Left lung (tissue), 10 donors: ENCODE measurements around the gene SFSWAP. TPM values are rescaled to one million over a fixed set of nuclear protein-coding genes. Genes with fewer than 3 reads are reported as not detected.

Source experiments
- ATAC-seq: fragments of 200-7000 bp; cut with Tn5 transposase; one replicate; pipeline ENCODE4 v1.9.1; 2020; ENCODE audit warnings: moderate library complexity
- DNase-seq, 4 donors: peaks; one replicate each; pipeline ENCODE4 v3.0.0-alpha.2; 2013 to 2020
- H3K27ac ChIP-seq, 2 donors: fragments of 200-600 bp; sonication (generic) in 1 of 2; one replicate each; pipeline versions ENCODE4 v1.5.0 to v1.8.0; 2020 to 2021
- H3K27me3 ChIP-seq, 2 donors: fragments of 200-600 bp; sonication (generic) in 1 of 2; one replicate each; pipeline versions ENCODE4 v1.5.0 to v1.8.0; 2020 to 2021
- H3K36me3 ChIP-seq, 2 donors: fragments of 200-600 bp; sonication (generic) in 1 of 2; one replicate each; pipeline versions ENCODE4 v1.5.0 to v1.8.0; 2020 to 2021
- H3K4me1 ChIP-seq, 2 donors: fragments of 200-600 bp; one replicate each; pipeline ENCODE4 v1.8.0; 2021
- H3K4me3 ChIP-seq, 2 donors: fragments of 200-600 bp; sonication (generic) in 1 of 2; one replicate each; pipeline versions ENCODE4 v1.5.0 to v1.8.0; 2020 to 2021; ENCODE audit warnings: mild to moderate bottlenecking in 1 of 2
- H3K9me3 ChIP-seq, 2 donors: fragments of 200-600 bp; sonication (generic) in 1 of 2; one replicate each; pipeline versions ENCODE4 v1.5.0 to v1.8.0; 2020 to 2021
- intact Hi-C, 2 donors: fragments of 100-400 bp; cut with DNase I; formaldehyde crosslinking; loops; one replicate each; pipeline versions ENCODE4 v1.11.2 to v1.14.2; 2022
- polyA plus RNA-seq, 6 donors: library from polyadenylated mRNA; unstranded; fragments of 120-200 nt; gene quantifications; one replicate each; pipeline ENCODE4 v1.2.1, GENCODE V29; 2013; ENCODE audit not compliant: insufficient read length in 6 of 6
- total RNA-seq, 2 donors: library from RNA; stranded (reverse); fragmentation: NEBNext Ultra II Directional; extraction: Animal tissue kit (Norgen Biotek cat#: 25700); gene quantifications; one replicate each; pipeline ENCODE4 v1.2.1, GENCODE V29; 2021
- TF ChIP-seq, protein P1 (sequence below), 2 donors: fragments of 200-600 bp; sonication (generic) in 1 of 2; IDR thresholded peaks; one replicate each; pipeline versions ENCODE4 v1.5.0 to v1.8.0; 2021; ENCODE audit warnings: antibody characterized with exemption in 2 of 2
- donor health status: DM: no; HTN: yes; CAD: no.
- donor health status: DM: no; HTN: no; CAD: no.

Gene SFSWAP
- total and polyA plus RNA-seq, 8 donors = 26.0 to 68.8 (median 50.8) TPM

DNA sequence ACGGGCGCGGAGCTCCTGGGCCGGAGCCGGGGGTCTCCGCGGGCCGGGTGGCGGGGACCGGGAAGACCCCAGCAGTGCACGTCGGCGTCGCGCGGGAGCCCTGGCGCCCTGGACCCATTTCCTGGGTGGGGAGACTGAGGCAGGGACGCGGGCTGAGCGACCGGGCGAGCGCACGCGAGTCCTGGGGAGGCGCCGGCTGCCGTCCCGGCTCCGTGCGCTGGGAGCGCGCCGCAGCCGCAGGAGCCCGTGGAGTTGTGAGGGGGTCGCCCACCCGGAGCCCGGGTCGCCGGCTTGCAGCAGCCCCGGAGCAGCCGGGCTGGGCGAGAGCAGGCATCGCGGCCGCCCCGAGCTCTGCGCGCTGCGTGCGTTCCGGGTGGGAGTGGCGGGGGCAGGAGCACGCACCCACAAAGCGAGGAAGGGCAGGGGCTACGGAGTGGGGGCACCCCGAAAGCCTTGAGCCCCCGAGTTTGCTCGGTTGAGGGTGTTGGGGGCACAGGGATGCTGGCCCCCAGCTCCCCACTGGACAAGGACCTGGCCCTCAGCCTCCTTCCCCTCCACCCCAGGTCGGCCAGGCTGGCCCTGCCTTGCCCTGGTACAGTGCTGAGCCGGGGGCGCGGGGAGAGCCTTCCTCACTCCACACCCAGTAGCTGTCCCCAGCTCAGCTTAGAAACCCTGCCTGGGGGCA is 117.9 kb downstream of the SFSWAP start:
- peak; percentile 10 for ATAC-seq
- peak in 1 of 4 donors; percentile 81 for DNase-seq
- TF ChIP-seq, protein P1, sequence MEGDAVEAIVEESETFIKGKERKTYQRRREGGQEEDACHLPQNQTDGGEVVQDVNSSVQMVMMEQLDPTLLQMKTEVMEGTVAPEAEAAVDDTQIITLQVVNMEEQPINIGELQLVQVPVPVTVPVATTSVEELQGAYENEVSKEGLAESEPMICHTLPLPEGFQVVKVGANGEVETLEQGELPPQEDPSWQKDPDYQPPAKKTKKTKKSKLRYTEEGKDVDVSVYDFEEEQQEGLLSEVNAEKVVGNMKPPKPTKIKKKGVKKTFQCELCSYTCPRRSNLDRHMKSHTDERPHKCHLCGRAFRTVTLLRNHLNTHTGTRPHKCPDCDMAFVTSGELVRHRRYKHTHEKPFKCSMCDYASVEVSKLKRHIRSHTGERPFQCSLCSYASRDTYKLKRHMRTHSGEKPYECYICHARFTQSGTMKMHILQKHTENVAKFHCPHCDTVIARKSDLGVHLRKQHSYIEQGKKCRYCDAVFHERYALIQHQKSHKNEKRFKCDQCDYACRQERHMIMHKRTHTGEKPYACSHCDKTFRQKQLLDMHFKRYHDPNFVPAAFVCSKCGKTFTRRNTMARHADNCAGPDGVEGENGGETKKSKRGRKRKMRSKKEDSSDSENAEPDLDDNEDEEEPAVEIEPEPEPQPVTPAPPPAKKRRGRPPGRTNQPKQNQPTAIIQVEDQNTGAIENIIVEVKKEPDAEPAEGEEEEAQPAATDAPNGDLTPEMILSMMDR (IDR thresholded peaks at IDR 0.05) = no peak
- intact Hi-C loops = no loop called here
- no peaks in the 10 kb centered on the region for H3K36me3 ChIP-seq
- H3K4me3 ChIP-seq = peak overlapping the region; percentile 25 to 57
- no peak overlapping the region for H3K27ac ChIP-seq
- H3K4me1 ChIP-seq = peaks cover 23 to 48% of the 10 kb centered on the region in 2 donors
- H3K27me3 ChIP-seq = peaks cover 41 to 83% of the 10 kb centered on the region in 2 donors
- no peaks in the 10 kb centered on the region for H3K9me3 ChIP-seq

DNA sequence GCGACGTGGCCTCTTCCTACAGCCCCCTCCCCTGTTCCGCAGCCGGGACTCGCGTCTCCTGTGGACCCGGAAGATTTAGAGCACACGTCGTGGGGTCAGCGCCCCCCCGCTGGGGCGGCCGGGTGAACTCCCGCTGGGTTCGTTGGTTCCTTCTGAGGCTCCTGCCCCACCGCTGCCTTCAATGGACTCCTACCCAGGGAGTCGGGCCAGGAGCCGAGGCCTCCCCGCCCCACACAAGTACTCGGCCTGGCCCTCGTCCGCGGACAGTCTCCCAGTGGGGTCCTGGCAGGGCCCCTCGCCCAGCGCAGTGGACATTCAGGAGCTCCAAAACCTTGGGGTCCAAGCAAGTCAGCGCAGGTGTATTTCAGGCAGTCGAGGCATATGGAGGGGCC is 118.5 kb downstream of the SFSWAP start:
- Histone ChIP-seq H3K36me3 (no peaks in the 10 kb centered on the region), H3K27me3 (peaks cover 41 to 89% of the 10 kb centered on the region in 2 donors), H3K4me3 (peak overlapping the region; percentile 25 to 57), H3K4me1 (peaks cover 23 to 48% of the 10 kb centered on the region in 2 donors), H3K9me3 (no peaks in the 10 kb centered on the region), H3K27ac (no peak overlapping the region)
- ATAC-seq (peak; percentile 6), DNase-seq (peak in 1 of 4 donors; percentile 87)
- intact Hi-C loops = no loop called here
- TF ChIP-seq, protein P1 (IDR thresholded peaks at IDR 0.05) = no peak

DNA sequence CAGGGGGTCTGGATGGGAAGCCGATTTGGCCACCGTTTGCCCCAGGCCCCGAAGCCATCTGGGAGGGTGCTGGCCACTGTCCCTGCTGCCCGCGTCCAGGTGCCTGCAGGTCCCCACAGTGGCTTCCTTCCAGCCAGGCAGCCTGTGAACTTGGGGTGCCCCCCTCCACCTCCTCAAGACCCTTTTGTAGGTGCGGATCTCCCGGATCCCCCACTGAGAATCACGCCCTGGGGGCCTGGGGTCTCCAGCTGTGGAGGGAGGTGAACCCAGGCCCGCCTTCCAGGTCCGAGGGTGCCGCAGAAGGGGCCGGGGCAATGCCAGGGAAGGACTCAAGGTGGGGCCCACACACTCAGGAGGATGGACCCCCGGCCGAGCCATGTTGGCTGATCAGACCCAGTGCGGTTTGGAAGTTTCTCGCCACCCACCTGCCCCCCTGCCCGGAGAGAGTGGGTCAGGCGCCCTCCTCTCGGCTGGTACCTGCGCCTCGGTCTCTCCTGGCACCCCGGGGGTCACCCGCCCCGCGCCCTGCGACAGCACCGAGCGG is 119.0 kb downstream of the SFSWAP start:
- intact Hi-C loops = no loop called here
- H3K27me3 ChIP-seq = peaks cover 41 to 94% of the 10 kb centered on the region in 2 donors
- DNase-seq (peak in 1 of 4 donors; percentile 69), ATAC-seq (peak; percentile 2)
- H3K27ac ChIP-seq = no peak overlapping the region
- no peaks in the 10 kb centered on the region for H3K9me3 ChIP-seq
- H3K4me1 ChIP-seq = peaks cover 23 to 48% of the 10 kb centered on the region in 2 donors
- H3K36me3 ChIP-seq = no peaks in the 10 kb centered on the region
- peak overlapping the region; percentile 25 to 57 for H3K4me3 ChIP-seq
- TF ChIP-seq, protein P1 (IDR thresholded peaks at IDR 0.05) = no peak

DNA sequence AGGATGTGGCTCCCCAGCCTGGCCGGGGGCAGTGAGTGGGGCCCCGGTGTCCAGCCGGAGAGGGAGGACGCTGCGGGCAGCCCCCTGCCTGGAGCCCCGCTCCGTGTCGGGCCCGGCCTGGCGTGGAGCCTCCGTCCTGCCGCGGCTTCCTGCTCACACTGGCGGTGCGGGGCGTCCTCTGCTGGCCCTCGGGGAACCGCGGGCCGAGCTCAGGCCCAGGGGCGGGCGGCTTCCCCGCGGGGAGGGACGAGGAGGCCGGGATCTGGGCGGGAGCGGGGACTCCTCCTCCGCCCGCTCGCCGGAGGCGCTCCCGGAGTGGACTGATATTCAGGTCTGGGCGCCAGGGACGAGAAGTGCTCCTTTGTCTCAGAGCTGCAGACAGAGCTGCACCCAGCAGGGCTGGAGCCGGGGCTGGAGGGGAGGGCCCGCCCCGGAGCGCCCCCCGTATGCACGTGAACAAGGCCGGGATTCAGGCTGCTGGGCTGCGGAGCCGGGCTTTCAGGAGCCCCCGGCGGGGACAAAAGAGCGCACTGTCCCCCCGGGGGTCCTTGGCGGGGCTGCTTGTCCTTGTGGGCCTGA is 119.5 kb downstream of the SFSWAP start:
- Histone ChIP-seq H3K27me3 (peaks cover 41 to 94% of the 10 kb centered on the region in 2 donors), H3K36me3 (no peaks in the 10 kb centered on the region), H3K27ac (peak overlapping the region in 1 of 2 donors; percentile 59), H3K4me1 (peaks cover 23 to 48% of the 10 kb centered on the region in 2 donors), H3K4me3 (peak overlapping the region; percentile 25 to 57), H3K9me3 (no peaks in the 10 kb centered on the region)
- DNase-seq (peak in 3 of 4 donors; percentile 77 to 95 (median 81)), ATAC-seq (peak; percentile 92)
- intact Hi-C loops = no loop called here
- TF ChIP-seq, protein P1 (IDR thresholded peaks at IDR 0.05) = peak; percentile 51 to 61
